ENCODE data around the gene PTGR1. TPM values are rescaled to one million over a fixed set of nuclear protein-coding genes. Genes with fewer than 3 reads are reported as not detected.

The PTGR1 gene
- 106 and 114 TPM in 2 replicates for total RNA-seq

GRCh38 chr9:111599092-111599954 is at the start of gene PTGR1:
PTGR1 (minus strand) TSS chr9:111599647; CDS start chr9:111597422, 2,225 bp downstream.

GRCh38 chr9:111631214-111631971 is 31.9 kb upstream of the PTGR1 start, which contains the start of gene DNAJC25:
DNAJC25 (plus strand) TSS chr9:111631334; CDS start chr9:111631408, 74 bp downstream.

GRCh38 chr9:111525056-111525977 is 74.1 kb downstream of the PTGR1 start, which contains the start of gene ZNF483:
ZNF483 (plus strand) TSS chr9:111525179; CDS start chr9:111527396, 2,217 bp downstream.

Other genes starting within 250 kb of the PTGR1 start
- 57.1 and 57.7 TPM in 2 replicates for gene ECPAS, start 115.3 kb downstream of the PTGR1 start, total RNA-seq
- gene ZNF483, start 74.5 kb downstream of the PTGR1 start, total RNA-seq, result 1.4 TPM in 1 of 2 replicates, not detected in the other
- 8.9 and 9.7 TPM in 2 replicates for gene DNAJC25, start 31.7 kb upstream of the PTGR1 start, total RNA-seq
- 115 and 125 TPM in 2 replicates for gene GNG10, start 62.0 kb upstream of the PTGR1 start, total RNA-seq
- gene SHOC1, start 195.3 kb upstream of the PTGR1 start, total RNA-seq, result under 0.01 TPM in 2 replicates

Data from myometrial cell (primary cell).